HG03135 (cell line): Measurements from ENCODE around the gene CDH10.

Experiments
- ATAC-seq: cut with Tn5 transposase; IDR thresholded peaks from one replicate; pipeline ENCODE4 v1.9.1; 2021; ENCODE audit warnings: mild to moderate bottlenecking, moderate library complexity; ENCODE audit not compliant: unreplicated experiment

Gene CDH10

DNA sequence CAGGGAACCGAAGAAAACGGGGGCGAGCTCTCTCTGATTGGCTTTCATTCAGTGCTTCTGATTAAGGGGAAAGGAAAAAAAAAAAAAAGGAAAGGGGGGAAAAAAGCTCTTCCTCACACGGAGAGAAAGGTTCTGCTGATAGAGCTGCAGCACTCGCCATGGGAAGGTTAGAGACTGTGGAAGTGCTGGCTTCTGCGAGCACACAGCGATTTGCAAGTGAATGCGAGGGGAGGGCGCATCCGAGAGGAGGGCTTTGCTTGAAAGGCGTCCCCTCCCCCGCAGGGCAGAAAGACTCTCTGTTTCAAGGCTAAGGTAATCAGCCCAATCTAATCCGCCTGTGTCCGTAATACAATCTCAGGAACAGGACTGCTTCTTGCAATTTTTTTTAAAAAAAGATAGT, at the start of gene CDH10:
Gene CDH10, minus strand, starts transcription at position 218 of the 400 bp plus-strand sequence. CDS start 51,488 bp downstream, outside the sequence.
- ATAC-seq, result no peak

DNA sequence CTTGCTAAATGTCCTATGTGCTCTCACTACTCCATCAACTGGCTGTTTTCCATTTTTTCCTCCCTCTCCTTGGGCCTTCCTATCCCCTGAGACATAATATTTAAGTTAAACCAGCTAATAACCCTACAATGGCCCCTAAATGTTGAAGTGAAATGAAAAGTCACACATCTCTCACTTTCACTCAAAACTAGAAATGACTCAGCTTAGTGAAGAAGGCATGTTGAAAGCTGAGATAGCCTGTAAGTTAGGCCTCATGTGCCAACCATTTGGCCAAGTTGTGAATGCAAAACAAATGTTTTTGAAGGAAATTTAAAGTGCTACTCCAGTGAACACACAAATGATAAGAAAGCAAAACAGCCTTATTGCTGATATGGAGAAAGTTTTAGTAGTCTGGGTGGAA, 48.8 kb upstream of the CDH10 start:
- no peak for ATAC-seq

DNA sequence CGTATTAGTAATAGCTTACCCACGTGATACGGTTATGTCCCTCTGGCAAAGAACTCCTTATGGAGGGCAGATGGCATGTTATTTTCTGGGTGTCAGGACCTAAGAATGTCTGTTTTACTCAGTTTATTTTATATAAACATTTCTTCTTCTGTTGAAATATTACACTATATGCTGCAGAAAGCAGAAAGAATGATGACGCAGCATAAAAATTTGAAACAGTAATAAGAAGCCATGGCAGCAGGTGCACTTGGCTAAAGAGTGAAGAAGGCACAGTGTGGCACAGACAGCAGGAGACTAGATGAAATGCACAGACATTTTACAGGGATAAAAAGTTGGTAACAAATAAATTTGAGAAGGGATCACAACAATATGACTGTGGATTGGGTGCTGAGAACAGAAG, 46.3 kb upstream of the CDH10 start:
- no peak for ATAC-seq

DNA sequence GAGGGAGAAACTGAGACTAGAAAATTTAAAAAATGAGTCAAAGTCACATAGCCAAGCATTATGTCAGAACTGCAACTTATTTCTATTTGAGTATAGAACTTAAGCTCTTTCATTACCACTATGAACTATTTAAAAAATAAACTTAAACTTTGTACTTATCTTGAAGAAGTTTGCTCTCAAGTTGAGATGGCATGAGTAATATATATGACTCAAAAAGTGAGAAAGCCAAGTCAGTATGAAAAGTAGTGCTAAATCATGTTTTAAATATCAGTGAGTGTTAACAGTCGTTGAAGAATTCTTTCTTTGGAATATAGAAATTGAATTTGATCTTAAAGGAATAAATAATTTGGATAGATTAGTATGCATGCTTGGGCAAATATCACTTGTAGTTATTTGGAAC, 36.3 kb upstream of the CDH10 start:
- ATAC-seq, result no peak

DNA sequence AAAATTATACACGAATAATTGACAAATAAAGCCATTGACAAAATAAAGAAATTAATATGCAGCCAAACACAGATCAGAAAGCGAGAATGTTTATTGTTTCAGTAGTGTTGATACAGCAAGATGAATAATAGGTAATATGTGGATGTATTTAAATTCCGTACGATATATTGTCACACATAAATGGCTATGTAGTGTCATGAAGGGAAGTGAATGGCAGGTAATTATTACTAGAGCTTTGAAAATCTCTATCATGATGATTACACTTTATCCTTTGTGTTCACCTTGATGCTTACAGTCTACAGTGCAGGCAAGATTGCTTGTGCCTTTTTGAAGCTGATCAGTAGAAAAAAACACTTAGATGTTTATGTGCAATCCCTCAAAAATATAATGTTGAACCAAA, 23.3 kb upstream of the CDH10 start:
- no peak for ATAC-seq

DNA sequence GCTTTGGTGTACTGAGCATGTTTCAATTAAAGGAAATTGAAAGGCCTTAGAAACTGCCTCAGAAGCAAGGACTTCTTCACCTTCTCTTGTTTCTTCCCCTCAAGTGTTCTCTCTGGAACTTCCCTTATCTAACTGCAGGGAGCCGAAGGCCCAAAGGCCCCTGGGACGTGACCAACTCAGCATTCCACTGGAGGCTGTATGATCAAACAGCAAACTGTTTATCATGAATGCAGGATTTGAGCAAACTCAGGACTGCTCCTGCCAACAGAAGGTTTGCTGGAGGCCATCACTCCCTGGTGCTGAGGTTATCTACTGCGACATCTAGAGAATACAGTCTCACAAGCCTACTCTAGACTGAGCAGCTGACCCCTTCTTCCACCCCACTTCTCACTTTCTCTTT, 4.8 kb upstream of the CDH10 start:
- ATAC-seq, result no peak

DNA sequence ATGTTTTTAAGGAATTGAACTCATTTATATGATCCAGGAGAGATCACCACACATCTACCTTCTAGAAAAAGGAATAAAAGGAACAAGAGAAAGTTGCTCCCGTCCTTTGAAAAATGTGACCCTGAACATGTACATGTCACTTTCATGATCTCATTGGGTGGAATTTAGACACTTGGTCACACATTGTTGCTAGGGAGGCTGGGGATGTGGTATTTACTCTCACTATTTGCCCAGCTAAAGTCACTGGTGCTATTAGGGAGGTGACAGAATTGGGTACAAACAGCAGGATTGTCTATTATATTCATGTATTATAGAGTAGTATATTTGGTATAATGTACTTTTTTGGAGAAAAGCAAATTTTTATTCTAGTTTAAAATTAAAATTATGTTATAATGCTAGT, 2.1 kb upstream of the CDH10 start:
- no peak for ATAC-seq

DNA sequence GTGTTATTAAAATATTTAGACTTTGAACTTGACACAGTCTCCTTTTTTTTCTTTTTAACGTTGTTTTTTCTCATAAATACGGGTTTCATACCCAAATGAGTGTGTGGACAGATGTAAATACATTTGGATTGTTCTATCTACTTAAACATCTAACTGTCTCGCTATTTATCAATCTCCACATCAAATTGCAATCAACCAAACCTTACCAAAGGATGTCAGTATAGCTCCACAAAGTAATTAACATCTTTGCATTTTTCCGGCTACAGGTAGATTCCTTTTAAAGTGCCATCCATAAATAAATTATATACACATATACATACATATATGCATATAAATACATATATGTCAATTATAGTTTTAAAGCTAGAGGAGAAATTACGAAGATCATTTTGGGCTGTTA, 705 bp upstream of the CDH10 start:
- ATAC-seq, result no peak

DNA sequence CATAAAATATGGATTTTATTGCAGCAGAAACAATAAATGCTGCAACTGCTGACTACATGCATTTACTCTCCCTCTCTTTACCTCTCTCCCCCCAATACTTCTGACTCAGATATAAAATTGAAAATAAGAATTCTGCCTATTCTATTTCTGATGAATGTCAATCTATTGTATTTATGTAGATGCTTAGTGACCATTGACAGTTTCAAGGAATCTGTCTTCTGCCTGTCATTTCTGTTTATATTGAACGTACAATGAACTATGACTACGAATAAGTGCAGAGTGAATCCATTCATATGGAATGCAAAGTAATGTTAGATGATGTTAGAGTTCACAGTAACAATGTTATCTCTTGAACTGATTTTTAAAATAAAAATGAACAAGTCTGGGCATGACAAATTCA, 898 bp downstream of the CDH10 start:
- no peak for ATAC-seq

DNA sequence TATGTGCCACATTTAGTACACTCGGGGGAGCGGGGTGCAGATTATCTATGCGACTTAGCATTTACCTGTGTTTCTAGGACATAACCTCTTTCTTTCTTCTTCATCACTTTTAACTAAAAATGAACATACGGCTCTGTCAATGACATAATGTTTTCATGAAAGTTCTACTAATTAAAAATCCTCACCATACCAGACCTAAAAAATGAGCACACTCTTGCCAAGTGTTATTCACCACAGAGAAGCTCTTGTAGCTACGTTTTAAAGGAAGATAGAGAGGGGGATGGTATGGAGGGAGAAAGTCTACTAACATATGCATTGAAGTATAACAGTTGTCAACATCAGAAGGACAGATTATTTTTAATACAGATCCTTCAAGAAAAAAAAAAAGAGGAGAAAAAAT, 1.6 kb downstream of the CDH10 start:
- ATAC-seq, result no peak

DNA sequence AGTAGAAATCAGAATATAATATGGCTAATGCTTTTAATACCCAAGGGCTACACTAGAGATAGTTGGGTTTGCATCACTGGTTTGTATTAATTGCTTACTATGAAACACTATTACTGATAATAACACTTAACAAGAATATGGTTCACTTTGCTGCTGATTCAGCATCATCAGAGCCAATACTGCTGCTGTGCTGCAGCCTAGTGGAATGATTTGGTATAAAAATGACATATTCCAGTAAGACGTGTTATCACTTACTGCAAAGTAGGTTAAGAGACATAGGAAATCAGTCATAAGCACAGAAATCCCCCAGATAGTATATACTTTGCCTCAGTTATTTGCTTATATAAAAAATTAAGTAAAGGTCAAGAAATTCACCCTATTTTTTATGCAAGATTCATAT, 2.8 kb downstream of the CDH10 start:
- ATAC-seq, result no peak

DNA sequence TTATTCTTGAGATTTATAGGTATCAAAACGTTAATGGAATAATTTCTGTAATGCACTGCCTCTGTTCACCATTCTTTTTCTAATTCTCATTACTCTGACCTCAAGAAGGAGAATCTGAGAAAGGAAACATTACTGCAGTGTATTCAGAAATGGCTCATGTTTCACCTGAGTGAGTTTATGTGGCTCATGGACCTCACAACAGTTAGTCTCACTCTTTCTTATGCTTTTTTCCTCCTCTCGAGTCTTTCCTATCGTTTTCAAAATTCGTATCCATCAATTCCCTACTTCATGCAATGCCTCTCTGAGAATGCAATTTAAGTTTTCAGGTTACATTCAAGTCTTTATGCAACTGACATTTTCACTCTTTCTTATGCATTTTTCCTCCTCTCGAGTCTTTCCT, 9.6 kb downstream of the CDH10 start:
- no peak for ATAC-seq

DNA sequence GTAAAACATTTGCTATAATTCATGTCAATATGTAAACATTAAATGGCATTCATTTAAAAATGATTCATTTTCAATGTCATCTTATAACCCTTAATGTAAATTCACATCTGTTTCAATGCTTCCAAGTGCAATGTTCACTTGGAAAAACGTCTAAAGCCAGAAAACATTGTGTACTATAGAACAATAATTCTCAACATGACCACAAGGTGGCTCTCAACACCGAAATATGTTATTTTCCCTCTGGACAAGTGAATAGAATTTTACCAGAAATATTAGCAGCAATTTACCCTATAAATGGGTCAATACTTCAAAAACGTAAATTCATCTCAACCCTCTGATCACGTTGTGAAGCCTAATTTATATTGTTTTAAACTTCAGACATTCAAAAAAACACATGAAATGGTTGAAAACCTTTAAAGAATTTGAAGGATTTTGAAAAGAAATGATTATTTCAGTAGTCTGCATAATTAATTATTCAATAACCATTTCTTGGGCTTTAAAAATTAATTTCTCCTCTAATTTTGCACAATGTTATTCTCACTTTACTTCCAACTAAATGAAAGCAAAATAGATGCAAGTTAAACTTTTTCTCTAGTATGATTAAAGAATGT, 11.0 kb downstream of the CDH10 start:
- ATAC-seq, result no peak

DNA sequence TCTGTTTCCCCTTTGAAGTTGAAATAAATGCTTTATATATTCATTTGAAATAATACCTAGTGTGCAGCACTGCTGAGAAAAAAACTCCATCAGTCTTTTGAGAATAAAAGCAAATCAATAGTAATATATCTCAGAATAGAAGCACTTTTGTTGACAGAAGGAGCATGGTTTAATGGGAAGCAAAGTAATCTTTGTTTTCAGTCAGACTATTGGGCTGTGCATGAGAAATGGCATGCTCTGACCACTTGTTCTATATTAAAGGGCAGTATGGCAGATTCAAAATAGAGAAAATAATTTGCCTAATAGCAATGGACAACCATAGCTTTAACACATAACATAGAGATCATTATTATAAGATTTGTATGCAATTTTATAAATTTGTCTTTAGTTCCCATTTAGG, 12.4 kb downstream of the CDH10 start:
- ATAC-seq, result no peak

DNA sequence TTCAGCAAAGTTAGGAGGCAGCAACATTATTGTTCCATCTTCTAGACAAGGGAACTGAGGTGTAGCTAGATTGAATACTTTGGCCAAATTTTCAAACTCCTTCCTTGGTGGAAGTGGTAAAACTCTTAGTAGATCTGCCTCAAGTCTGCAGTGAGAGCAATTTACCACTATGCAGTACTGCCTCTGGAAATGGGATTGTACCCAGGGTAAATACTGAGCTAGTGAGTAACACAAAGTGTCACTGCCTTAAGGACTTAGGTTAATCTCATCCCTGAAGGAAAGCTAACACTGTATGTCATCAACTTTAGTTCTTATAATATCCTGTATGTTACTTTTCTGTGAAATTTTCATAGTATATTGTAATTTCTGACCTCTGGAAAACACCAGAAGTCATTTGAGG, 13.9 kb downstream of the CDH10 start:
- no peak for ATAC-seq

DNA sequence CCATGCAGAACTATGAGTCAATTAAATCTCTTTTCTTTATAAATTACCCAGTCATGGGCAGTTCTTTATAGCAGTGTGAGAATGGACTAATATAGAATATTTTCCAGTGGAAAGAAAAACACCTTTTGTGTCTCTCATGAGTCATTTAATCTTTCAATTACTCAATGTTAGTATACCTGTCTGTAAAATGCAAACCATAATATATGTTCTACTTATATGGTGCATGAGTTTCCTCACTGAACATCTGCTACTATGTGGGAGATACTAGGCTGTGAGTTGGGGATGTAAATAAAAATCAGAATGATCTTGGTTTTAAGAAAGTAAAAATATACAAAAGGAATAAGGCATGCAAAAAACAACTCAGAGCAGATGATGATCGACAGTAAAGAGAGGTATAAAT, 15.0 kb downstream of the CDH10 start:
- no peak for ATAC-seq

DNA sequence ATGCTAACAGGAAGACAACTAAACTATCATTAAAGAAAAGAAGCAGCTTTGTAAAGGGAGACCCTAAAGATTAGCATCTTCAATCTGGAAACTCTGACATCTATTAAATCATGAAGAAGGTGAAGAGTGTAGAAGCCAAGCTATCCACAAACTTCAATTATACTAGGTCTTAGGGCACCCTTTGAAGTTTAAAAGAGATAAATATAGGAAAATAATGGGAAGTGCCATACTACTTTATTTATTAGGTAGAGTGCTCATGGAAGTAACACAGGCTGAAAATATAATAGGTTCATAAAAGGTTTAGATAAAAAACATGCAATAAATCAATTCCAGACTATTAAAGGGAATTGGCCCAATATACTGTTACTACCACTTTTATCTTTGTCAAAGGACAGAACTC, 19.9 kb downstream of the CDH10 start:
- ATAC-seq, result no peak

DNA sequence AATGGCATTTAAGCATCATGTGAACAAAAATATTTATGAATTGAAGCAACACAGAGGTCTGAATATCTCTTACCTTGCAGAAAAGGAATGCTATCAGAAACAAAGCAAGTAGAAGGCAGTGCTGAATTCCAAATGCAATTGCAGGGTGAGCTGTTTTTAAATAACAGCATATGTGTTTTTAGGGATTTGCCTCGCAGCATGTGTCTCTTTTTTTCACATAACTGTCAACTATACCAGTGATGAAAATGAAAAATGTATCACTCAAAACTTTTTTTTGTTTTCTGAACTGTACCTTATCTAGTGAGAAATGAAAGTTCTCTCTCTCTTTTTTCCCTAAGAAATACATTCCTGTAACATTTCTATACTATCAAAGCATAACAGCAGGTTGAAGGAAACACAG, 21.2 kb downstream of the CDH10 start:
- no peak for ATAC-seq

DNA sequence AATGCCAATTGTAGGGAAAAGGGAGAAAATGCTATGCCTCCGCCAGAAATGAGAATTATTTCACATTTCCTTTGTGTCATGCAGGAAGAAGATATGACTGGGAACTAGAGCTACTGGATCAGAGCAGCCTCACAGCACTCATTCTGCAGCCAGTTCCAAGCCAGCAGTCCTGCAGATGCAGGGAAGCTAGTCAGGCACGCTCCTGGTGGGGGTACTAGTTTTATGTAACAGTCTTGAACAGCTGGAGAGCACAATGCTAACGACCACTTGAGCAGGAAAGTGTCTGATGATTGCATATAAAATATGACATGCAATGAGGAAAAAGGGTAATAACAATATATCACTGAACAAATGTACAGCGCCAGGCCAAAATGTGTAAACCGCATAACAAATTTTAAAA, 21.7 kb downstream of the CDH10 start:
- no peak for ATAC-seq

DNA sequence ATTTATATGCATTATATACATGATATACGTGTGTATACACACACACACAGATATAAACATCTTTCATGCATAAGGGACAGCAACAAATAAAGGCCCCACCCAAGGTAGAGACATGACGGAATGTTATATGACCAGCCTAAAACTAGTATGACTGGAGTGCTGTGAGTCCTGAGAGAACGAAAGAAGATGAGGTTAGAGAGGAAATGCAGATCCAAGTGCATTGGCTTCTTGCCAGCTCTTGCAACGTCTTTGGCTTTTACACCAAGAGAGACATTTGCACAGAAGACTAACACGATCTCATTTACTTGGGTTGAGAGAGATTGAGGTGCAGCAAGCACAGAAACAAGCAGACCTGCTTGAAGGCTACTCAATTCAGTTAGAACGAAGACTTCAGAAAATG, 23.0 kb downstream of the CDH10 start:
- no peak for ATAC-seq

DNA sequence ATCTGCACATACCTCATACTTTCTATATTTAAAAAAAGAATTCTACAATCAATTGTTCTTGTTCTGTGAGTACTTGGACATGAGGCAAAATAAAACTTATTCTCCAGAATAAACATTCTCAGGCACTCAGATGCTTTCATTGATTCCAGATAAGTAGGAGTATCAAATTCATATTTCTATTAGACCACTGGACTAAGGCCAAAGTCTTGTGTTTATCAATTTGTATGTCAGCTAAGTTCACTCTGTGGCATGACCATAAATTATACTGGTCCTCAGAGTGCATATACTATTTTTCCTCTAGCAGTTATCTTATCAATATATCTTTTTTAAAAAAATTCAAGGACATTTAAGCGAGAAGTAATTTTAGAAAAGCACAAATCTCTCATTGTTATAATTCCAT, 28.2 kb downstream of the CDH10 start:
- no peak for ATAC-seq

DNA sequence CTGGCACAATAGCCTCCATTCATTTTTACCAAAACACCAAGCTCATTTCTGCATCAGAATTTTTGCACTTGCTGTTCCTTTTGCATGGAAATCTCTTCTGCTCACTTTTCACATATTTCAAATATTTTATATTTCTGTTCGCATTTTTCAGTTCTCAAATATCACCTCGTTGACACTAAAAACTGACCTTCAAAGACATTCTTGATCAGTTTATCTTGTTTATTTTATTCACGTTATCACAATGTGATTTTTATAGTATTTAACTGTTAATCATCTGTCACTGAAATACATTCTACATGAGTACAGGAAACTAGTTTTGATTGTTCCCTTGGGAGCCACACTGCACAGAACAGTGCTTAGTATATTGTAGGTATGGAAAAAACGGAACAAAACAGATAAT, 29.6 kb downstream of the CDH10 start:
- no peak for ATAC-seq

DNA sequence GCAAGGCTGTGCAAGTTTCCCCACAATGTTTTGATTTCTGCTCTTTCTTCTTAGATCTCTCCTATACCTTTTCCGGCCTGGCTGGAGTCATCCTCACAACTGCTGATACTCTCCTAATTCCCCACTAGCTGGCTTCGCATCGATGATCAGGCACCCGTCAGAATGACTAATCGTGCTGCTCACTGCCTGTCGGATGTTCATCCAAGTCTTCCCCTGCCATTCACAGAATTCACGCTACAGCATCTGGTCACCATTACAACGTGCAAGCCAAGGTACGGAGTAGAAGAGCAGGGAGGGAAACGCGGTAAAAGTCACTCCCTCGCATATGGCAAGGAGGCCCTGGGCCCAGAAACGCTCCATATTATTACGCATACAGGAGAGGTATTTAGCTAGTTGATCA, 35.1 kb downstream of the CDH10 start:
- no peak for ATAC-seq

DNA sequence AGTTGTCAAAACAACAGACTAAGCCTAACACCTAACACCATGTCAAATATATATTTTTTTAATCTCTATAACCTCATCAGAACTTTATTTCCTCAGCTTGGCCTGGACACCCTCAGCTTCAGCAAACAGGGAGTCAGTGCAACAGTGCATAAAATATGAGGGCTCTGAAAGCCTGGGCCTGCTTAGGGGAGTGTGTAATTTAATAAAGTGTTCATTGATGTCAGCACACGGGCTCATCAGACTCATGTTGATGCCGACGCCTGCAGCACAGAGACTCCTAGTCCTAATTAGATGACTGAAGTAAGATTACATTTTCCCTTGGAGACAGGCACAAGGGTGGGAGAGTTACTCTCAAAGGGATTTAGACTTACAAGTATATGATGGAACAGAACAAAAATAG, 37.8 kb downstream of the CDH10 start:
- no peak for ATAC-seq
